Caki2 (cell line): ENCODE data around the gene MAN1A2. TPM values are rescaled to one million over a fixed set of nuclear protein-coding genes. Genes with fewer than 3 reads are reported as not detected.
"Not testable (repeated sequence)": the region's sequence is repeated elsewhere in the genome, so short reads cannot be mapped to it uniquely, and the experiment has no call there.

ENCODE experiments used
- DNase-seq: peaks from one replicate; pipeline ENCODE4 v3.0.0-alpha.2; 2015; ENCODE audit warnings: low read depth
- in situ Hi-C: cut with HindIII; loops from 2 replicates; pipeline ENCODE4 v1.10.0; 2016; ENCODE audit warnings: low sequenced_read_pairs, low pct_unique_long_range_greater_than_20kb, mixed read lengths
- total RNA-seq: library from RNA; depleted of rRNA; stranded (reverse); fragments of >200 nt; shearing (Covaris generic); gene quantifications from 2 replicates; pipeline ENCODE4 v1.2.3, GENCODE V29; 2014; ENCODE audit warnings: low replicate concordance

MAN1A2 gene
- total RNA-seq, 1 experiment from 2014 or later = 11.6 TPM

DNA sequence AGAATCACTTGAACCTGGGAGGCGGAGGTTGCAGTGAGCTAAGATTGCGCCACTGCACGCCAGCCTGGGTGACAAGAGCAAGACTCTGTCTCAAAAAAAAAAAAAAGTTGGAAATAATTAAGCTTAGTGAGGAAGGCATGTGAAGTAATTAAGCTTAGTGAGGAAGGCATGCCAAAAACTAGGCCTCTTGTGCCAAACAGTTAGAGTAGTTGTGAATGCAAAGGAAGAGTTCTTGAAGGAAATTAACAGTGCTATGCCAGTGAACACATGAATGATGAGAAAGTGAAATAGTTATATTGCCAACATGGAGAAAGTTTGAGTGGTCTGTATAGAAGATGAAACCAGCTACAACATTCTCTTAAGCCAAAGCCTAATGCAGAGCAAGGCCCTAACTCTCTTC is 85.0 kb downstream of the MAN1A2 start:
- in situ Hi-C loops = no loop called here
- no peak for DNase-seq

DNA sequence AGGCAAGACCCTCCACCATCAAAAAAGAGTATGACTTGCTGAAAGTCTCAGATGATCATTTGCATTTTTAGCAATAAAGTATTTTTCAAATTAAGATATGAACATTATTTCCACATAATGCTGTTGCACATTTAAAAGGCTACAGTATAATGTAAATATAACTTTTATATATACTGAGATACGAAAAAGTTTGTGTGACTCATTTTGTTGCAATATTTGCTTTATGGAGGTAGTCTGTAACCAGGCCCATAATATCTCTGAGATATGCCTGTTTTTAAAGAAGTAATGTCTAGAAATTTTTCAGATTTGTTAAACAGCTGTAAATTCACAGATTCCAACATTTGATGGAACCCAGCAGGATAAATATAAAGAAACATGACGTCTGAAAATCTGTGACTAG is 86.7 kb downstream of the MAN1A2 start:
- in situ Hi-C loops = no loop called here

DNA sequence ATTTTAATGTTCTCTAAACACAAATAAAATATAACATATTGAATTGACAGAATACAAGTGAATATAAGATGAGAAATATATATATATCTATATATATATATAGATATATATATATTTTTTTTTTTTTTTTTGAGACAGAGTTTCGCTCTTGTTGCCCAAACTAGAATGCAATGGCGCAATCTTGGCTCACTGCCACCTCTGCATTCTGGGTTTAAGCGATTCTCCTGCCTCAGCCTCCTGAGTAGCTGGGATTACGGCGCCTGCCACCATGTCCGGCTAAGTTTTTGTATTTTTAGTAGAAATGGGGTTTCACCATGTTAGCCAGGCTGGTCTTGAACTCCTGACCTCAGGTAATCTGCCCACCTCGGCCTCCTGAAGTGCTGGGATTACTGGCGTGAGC is 91.2 kb downstream of the MAN1A2 start:
- DNase-seq = not testable (repeated sequence)

More for the DNA sequence above, 86.7 kb downstream of the MAN1A2 start:
- DNase-seq = no peak

DNA sequence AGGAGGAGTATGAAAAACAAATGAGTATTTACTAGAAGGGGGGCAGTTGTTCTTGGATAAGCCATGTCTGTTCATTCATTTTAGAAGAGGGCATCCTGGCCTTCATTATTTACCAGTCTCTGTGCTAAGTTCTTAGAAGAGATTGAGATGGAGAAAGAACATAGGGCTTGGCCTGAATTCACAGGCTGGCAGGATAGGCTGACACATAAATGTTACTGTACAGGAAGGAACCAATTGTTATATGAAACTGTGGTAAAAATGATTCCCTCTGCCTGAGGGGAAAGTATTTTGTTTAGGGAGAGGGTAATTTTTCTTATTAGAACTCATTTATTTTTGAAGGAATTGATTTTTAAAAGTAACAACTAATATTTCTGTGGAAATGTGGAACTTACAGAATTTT is 99.5 kb downstream of the MAN1A2 start:
- in situ Hi-C loops = no loop called here
- DNase-seq = no peak

More for the DNA sequence above, 91.2 kb downstream of the MAN1A2 start:
- in situ Hi-C loops = not testable (repeated sequence)

DNA sequence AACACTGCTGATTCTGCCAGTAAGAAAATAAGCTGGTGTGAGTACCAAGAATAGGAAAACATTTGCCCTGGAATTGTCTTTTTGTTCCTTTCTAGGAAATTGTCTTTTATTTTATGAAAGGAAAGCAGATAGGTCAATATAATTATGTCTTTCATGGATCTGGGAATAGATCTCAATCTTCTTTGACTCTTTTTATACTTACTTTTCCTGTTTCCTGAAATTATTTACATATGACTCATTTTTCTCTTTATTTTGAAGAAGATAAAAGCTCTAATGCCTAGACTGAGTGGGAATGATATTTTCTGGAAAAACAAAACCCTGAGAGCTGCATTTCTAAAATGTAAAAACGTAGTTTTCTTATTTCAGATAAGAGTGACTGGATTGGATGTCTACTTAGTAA is 100.1 kb downstream of the MAN1A2 start:
- in situ Hi-C loops = no loop called here

DNA sequence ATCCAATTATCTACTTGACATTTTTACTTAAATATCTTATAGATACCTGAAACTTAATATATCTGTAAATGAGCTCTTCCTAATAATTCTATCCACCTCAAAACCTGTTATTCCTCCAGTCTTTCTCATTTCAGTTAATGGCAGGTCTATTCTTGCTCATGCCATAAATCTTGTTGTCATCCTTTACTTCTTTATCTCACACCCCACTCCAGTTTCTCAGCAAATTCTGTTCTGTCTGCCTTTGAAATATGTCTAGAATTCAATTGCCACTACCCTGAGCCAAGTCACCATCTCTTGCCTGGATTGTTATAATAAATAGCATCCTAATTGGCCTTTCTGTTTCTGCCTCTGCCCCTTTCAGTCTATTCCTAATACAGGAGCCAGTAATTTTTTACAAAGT is 105.8 kb downstream of the MAN1A2 start:
- in situ Hi-C loops = no loop called here

More for the DNA sequence above, 100.1 kb downstream of the MAN1A2 start:
- DNase-seq = no peak

DNA sequence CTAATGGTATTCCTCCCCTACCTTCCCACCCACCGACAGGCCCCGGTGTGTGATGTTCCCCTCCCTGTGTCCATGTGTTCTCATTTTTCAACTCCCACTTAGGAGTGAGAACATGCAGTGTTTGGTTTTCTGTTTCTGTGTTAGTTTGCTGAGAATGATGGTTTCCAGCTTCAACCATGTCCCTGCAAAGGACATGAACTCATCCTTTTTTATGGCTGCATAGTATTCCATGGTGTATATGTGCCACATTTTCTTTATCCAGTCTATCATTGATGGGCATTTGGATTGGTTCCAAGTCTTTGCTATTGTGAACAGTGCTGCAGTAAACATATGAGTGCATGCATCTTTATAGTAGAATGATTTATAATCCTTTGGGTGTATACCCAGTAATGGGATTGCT is 108.2 kb downstream of the MAN1A2 start:
- DNase-seq, in situ Hi-C loops: not testable (repeated sequence)

More for the DNA sequence above, 105.8 kb downstream of the MAN1A2 start:
- DNase-seq = no peak

DNA sequence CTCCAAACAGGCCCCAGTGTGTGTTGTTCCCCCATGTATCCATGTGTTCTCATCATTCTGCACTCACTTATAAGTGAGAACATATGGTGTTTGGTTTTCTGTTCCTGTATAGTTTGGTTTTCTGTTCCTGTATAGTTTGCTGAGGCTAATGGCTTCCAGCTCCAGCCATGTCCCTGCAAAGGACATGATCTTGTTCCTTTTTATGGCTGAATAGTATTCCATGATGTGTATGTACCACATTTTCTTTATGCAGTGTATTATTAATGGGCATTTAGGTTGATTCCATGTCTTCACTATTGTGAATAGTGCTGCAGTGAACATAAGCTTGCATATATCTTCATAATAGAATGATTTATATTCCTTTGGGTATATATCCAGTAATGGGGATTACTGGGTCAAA is 111.8 kb downstream of the MAN1A2 start:
- in situ Hi-C loops = no loop called here
- DNase-seq = no peak

DNA sequence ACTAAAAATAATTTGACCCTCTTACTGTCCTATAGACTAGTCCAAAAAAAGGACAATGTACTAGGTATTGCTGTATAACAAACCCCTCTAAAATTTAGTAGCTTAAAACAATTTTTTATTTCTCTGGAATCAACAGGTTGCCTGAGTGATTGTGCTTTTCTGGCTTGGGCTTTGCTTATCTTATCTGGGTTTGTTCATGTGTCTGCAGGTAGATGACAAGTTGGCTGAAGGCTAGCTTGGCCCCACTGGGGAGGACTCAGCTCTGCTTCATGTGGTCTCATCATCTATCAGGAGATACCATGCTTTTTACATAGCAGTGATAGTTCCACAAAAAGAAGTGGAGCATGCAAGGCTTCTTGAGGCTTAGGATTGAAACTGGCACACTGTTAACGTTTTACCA is 114.2 kb downstream of the MAN1A2 start:
- no peak for DNase-seq
- in situ Hi-C loops = no loop called here

DNA sequence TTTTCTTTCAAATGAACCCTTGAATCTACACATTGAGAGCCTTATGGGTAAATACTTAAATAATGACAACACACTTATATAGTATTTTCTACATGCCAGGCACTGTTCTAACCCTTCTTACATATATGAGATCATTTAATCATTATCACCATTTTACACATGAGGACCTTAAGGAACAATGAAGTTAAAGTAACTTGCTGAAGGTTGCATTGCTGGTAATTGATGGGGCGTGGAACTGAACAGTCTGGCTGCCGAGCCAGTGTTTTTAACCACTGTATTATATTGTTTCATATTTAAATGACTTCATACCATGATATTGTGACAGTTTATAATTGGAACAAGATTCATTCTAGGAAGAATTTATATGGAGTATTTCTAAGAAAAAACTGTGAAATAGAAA is 126.7 kb downstream of the MAN1A2 start:
- DNase-seq = no peak
- in situ Hi-C loops = no loop called here

DNA sequence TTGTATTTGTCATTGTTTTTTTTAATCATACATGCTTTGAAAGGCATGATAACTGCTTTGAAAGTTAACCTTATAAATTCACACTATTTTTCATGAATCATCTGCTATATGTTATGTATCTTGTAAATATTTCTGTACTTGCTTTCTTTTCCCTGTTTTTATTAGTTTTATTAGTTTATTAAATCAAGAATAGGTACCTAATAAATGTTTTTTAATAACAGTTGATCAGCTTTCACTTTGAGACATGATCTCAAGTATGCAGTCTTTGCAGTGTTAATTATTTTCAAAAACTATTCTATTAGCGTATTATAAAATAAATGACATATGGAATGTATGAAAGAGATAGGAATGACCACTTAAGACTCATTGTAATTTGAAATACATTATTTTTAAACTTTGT is 127.8 kb downstream of the MAN1A2 start:
- in situ Hi-C loops = no loop called here

DNA sequence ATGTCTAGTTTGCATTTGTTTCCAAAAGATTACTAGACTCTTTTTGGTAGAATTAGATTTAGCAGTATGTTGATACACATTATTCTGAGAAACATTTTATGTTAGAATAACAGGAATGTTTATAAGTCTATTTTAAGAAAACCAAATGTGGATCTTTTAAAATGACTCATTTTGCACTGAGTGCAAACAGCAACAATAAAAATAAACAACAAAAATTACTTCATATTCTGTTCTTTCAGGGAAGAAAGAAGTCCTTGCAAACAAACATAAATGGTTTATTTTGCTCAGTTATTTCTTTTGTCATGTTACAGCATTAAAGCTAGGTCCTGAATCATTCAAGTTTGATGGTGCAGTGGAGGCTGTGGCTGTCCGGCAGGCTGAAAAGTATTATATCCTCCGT is 131.8 kb downstream of the MAN1A2 start:
- in situ Hi-C loops = no loop called here
- DNase-seq = no peak

More for the DNA sequence above, 127.8 kb downstream of the MAN1A2 start:
- no peak for DNase-seq

DNA sequence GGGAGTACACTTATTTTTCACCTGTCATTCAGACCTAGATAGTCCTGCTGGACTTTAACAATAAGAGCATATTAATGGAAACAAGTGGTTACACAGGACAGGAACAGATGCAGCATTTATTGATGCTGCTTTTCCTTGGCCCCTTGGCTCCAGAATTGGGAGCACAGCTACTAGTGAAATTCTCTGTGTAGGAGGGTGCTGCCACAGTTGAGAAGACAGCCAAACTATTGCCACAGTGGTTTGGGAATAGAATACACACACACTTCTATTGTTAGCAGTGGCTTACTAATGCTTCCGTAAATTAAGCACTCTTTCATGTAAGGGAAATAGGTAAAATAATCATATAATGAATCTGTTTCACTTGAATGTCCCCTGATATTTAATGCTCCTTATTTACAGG is 133.3 kb downstream of the MAN1A2 start:
- no peak for DNase-seq
- in situ Hi-C loops = no loop called here

DNA sequence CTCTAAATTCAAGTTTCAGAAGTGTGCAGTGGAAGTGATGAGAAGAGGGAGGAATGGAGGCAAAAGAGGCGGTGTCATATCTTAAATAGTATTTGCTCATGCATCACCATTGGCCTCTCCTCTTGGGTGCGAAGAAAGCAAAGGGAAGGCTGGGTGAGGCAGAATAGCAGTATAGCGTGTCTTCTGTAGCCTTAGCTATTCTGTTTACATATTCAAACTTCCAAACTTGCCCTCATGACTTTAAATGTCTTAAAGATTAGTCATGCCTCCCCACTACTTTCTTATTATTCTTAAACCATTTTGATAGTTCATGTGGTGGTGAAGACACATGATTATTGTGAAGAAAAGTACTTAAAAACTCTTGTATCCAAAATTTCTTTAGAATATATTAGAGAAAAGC is 134.0 kb downstream of the MAN1A2 start:
- in situ Hi-C loops = no loop called here
- DNase-seq = no peak

DNA sequence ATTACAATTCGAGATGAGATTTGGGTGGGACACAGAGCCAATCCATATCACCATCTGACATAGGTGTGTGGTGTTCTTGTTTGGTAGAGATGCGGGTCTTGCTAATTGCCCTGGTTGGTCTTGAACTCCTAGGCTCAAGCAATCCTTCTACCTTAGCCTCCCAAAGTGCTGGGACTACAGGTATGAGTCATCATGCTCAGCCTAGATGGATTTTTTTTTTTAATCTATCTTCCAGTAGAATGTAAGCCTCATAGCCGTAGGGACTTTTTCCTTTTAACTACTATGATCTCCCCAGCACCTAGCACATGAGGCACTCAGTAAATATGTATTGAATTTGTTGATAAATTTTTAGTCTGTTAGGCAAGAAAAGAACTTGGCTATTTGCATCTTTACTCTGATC is 144.0 kb downstream of the MAN1A2 start:
- in situ Hi-C loops = no loop called here
- DNase-seq = no peak

DNA sequence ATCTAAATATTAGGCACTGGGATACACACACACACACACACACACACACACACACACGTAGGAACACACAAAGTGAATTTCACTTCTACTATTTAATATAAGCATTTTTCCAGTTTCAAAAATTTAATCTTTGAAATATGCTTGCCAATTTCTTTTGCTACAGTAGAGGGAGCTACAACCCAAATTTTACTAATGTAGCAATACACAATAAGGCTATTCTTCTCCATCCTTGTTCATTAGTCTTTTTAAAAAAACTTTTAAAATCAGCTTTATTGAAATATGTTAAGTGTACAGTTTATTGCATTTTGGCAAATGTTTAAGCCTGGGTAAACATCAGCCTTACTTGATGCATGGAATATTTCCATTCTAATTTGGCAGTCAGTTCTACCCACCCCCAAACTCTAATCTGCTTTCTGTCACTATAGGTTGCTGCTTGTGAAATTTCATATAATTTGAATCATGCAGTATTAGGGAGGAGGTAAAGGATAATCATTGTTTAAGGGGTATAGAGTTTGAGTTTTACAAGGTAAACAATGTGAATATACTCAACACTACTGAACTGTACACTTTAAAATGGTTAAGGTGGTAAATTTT is 145.6 kb downstream of the MAN1A2 start:
- in situ Hi-C loops = no loop called here
- no peak for DNase-seq

DNA sequence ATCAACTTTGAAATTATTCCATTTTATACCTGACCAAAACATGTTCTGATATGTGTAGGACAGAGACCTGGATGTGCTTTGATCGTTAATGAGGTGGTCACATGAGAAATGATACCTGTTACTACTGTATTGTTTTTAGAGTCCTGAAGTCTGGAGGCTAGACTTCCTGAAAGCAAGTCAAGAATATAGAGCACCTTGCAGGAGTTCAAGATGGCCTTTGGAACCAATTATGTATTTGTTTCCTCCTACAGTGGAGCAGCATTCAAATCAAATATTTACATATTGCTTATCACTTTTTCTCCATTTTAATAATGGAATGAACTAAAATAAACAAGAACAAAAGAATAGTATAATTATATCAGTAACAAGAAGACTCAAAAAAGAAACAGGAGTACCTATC is 155.9 kb downstream of the MAN1A2 start:
- in situ Hi-C loops = no loop called here
- no peak for DNase-seq

DNA sequence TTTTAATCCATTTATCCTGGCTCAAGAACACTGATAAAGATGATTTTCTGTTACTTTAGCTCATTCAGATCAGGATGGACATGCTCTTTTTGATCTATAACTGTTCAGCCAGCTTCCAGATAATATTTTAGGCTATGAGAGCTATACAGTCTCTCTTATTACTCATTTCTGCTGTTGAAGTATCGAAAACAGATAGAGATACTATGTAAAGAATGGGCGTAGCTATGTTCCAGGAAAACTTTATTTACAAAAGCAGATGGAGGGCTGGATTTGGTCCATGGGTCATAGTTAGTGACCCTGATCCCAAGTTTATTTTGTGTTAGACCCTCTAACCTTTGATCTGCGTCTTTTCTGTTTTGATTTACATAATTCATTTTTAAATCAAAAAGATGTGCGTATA is 159.8 kb downstream of the MAN1A2 start:
- DNase-seq = no peak
- in situ Hi-C loops = no loop called here

DNA sequence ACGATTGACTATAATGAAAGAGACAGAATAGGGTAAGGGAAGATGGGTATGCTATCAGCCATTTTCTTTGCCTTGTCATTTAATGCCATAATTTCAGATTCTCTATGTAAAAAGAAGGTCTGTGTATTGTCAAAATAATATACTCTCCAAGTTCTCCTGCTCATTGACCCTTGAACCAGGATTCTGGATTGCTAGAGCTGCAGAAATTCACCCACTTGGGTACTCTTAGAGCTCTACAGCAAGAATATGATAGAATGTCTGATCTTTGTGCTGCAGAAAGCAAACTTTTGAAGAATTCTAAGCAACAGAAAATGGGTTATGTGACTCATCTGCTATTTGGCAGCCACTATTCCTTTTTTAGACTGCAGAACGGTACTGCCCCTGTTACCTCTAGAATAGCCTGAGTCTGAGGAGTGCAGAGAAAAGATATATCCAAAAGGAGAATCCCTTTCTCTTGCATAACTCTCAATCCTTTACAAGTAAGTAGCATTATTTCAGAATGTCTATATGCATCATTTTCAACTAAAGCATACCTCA is 160.4 kb downstream of the MAN1A2 start:
- in situ Hi-C loops = no loop called here

DNA sequence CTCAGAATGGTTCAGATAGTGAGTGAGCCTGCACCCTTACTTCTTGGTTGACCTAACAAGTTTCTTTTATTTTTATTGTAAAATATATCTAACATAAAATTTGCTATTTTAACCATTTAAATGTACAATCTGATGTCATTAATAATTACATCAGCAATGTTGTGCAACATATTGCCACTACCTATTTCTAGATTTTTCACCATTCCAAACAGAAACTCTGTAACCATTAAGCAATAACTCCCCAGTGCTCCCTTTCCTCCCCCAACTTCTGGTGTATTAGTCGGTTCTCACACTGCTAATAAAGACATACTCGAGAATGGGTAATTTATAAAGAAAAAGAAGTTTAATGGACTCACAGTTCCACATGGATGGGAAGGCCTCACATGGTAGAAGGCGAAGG is 162.4 kb downstream of the MAN1A2 start:
- no peak for DNase-seq
- in situ Hi-C loops = no loop called here

More for the DNA sequence above, 160.4 kb downstream of the MAN1A2 start:
- no peak for DNase-seq
